ENCODE results near the gene SSBP3. TPM values are rescaled to one million over a fixed set of nuclear protein-coding genes. Genes with fewer than 3 reads are reported as not detected.
A peak's percentile ranks its signal among the peaks of the same experiment; 100 is the strongest.
"Not testable (repeated sequence)": the region's sequence is repeated elsewhere in the genome, so short reads cannot be mapped to it uniquely, and the experiment has no call there.

The SSBP3 gene
- polyA plus RNA-seq, 1 of the 3 experiments (the other 2 are of a cell fraction), result 26.2 TPM

- H3K9me3 ChIP-seq; POLR2A ChIA-PET; H3K27ac ChIP-seq (ENCODE audit: low read depth in 2 of 2, low read length in 1 of 2); H3K27me3 ChIP-seq (ENCODE audit: insufficient read depth); DNase-seq; CTCF ChIA-PET; H3K79me2 ChIP-seq (ENCODE audit: insufficient read depth); H3K9me2 ChIP-seq; H2AFZ ChIP-seq (ENCODE audit: low read depth); H3K4me2 ChIP-seq; H3K9ac ChIP-seq; H3K4me3 ChIP-seq (ENCODE audit: low read depth in 2 of 2, low read length in 1 of 2); H4K20me1 ChIP-seq (ENCODE audit: insufficient read depth): not testable (repeated sequence)
- H3K4me1 ChIP-seq (ENCODE audit: control insufficient read depth in 1 of 2, insufficient read depth in 2 of 2, low read depth in 1 of 2, low read length in 1 of 2), result peaks cover 10 to 40% of the 10 kb centered on the region in 2 experiments
- WGBS (ENCODE audit: low lambda C conversion rate), result no CpG with 5 or more reads among the region's 33 CpGs
- peaks cover 7 to 16% of the 10 kb centered on the region in 2 experiments for H3K36me3 ChIP-seq (replicated peaks in 1 of 2; ENCODE audit: control insufficient read depth in 1 of 2, insufficient read depth in 2 of 2, low read length in 1 of 2)
- H3F3A ChIP-seq (replicated peaks; ENCODE audit: insufficient read depth), result peaks cover 11% of the 10 kb centered on the region
These were observed 173.0 kb downstream of the SSBP3 start for GRCh38 chr1:54233196-54233595.

GRCh38 chr1:54230507-54231339 lies 175.5 kb downstream of the SSBP3 start:
- Histone ChIP-seq H3K27me3 (ENCODE audit: insufficient read depth) (no peaks in the 10 kb centered on the region), H3K9me2 (no peaks in the 10 kb centered on the region), H3K27ac (ENCODE audit: low read depth in 2 of 2, low read length in 1 of 2) (peak overlapping the region in 1 of 2 experiments; percentile 95; a peak in 2 of 4 replicates), H3K9me3 (no peaks in the 10 kb centered on the region), H2AFZ (ENCODE audit: low read depth) (no peak overlapping the region), H3K4me2 (no peak overlapping the region), H3K4me3 (ENCODE audit: low read depth in 2 of 2, low read length in 1 of 2) (no peak overlapping the region), H3F3A (replicated peaks; ENCODE audit: insufficient read depth) (peaks cover 11% of the 10 kb centered on the region), H3K36me3 (replicated peaks in 1 of 2; ENCODE audit: control insufficient read depth in 1 of 2, insufficient read depth in 2 of 2, low read length in 1 of 2) (no peaks in the 10 kb centered on the region), H3K9ac (no peak overlapping the region), H3K4me1 (ENCODE audit: control insufficient read depth in 1 of 2, insufficient read depth in 2 of 2, low read depth in 1 of 2, low read length in 1 of 2) (peaks cover 18 to 58% of the 10 kb centered on the region in 2 experiments), H3K79me2 (ENCODE audit: insufficient read depth) (no peaks in the 10 kb centered on the region), H4K20me1 (ENCODE audit: insufficient read depth) (no peaks in the 10 kb centered on the region)
- DNase-seq, result peak; percentile 72
- 58% methylated on average over 15 of the region's 15 CpGs for WGBS (ENCODE audit: low lambda C conversion rate)
- POLR2A ChIA-PET, result no interaction called here
- CTCF ChIA-PET, result interaction anchor here (1.2 to 1.4 kb wide), 2 partner anchors 259 to 317 kb away, joined by 3 to 6 read pairs; no protein-coding TSS in a partner anchor
- no peak for TF ChIP-seq ZBTB33 (IDR thresholded peaks at IDR 0.05; ENCODE audit: borderline replicate concordance, low read depth)
- TF ChIP-seq FOXM1 (IDR thresholded peaks at IDR 0.05; ENCODE audit: low read depth), result no peak
- TF ChIP-seq EP300 (IDR thresholded peaks at IDR 0.05; ENCODE audit: borderline replicate concordance in 1 of 2, low read depth in 1 of 2, low read length in 1 of 2), result peak in 1 of 2 experiments; percentile 90; a peak in 2 of 4 replicates
- no peak for TF ChIP-seq REST (IDR thresholded peaks at IDR 0.05; ENCODE audit: low read depth, low read length)
- no peak for TF ChIP-seq USF2 (IDR thresholded peaks at IDR 0.05; ENCODE audit: borderline replicate concordance, low read depth, low read length)
- TF ChIP-seq CTCF (IDR thresholded peaks at IDR 0.05), result no peak
- no peak for TF ChIP-seq MEF2A (IDR thresholded peaks at IDR 0.05; ENCODE audit: borderline replicate concordance, low read depth)
- TF ChIP-seq RAD21 (IDR thresholded peaks at IDR 0.05; ENCODE audit: low read length), result no peak
- no peak for TF ChIP-seq USF1 (IDR thresholded peaks at IDR 0.05; ENCODE audit: borderline replicate concordance, low read depth)
- no peak for TF ChIP-seq NFIC (IDR thresholded peaks at IDR 0.05; ENCODE audit: borderline replicate concordance)
- no peak for TF ChIP-seq NRF1 (IDR thresholded peaks at IDR 0.05; ENCODE audit: low read depth, low read length)
- no peak for TF ChIP-seq FOSL2 (IDR thresholded peaks at IDR 0.05; ENCODE audit: borderline replicate concordance, low read depth)
- TF ChIP-seq TAF1 (IDR thresholded peaks at IDR 0.05; ENCODE audit: borderline replicate concordance, low read depth, low read length), result no peak
- TF ChIP-seq FOXJ3 (CRISPR knock-in tag; IDR thresholded peaks at IDR 0.05), result peak; percentile 76; the same call in 1 of the 2 replicates
- TF ChIP-seq CHD2 (IDR thresholded peaks at IDR 0.05; ENCODE audit: low read length, partially characterized antibody), result peak; percentile 74
